ENCODE data around the gene TAS2R31. TPM values are rescaled to one million over a fixed set of nuclear protein-coding genes. Genes with fewer than 3 reads are reported as not detected.

The TAS2R31 gene
- total and polyA plus RNA-seq, 2 of the 13 experiments (the other 11 are each of a cell fraction or from before 2014, with no cell fraction given): 0.96 to 6.5 TPM

- no peak for TF ChIP-seq ZBED4 (CRISPR knock-in tag; IDR thresholded peaks at IDR 0.05; ENCODE audit: borderline replicate concordance)
- TF ChIP-seq MLX (CRISPR knock-in tag; IDR thresholded peaks at IDR 0.05): no peak
- no peak for TF ChIP-seq CCAR2 (optimal IDR thresholded peaks at IDR 0.05; ENCODE audit: low read depth, low read length)
- TF ChIP-seq ZFP37 (CRISPR knock-in tag; IDR thresholded peaks at IDR 0.05; ENCODE audit: borderline replicate concordance): no peak
- no peak for TF ChIP-seq HNRNPH1 (optimal IDR thresholded peaks at IDR 0.05; ENCODE audit: low read depth, low read length)
- TF ChIP-seq ZNF501 (CRISPR knock-in tag; IDR thresholded peaks at IDR 0.05): no peak
- TF ChIP-seq ZNF326 (CRISPR knock-in tag; IDR thresholded peaks at IDR 0.05; ENCODE audit: borderline replicate concordance): no peak
- TF ChIP-seq GABPB1 (CRISPR knock-in tag; IDR thresholded peaks at IDR 0.05): no peak
- no peak for TF ChIP-seq ZNF362 (CRISPR knock-in tag; IDR thresholded peaks at IDR 0.05; ENCODE audit: borderline replicate concordance)
- TF ChIP-seq TGIF2 (CRISPR knock-in tag; IDR thresholded peaks at IDR 0.05): no peak
- TF ChIP-seq CENPT (CRISPR knock-in tag; IDR thresholded peaks at IDR 0.05; ENCODE audit: low read depth): no peak
- TF ChIP-seq MEIS1 (CRISPR knock-in tag; IDR thresholded peaks at IDR 0.05; ENCODE audit: borderline replicate concordance): no peak
- TF ChIP-seq ZNF83 (CRISPR knock-in tag; IDR thresholded peaks at IDR 0.05; ENCODE audit: borderline replicate concordance): no peak
- no peak for TF ChIP-seq ARID3A (IDR thresholded peaks at IDR 0.05; ENCODE audit: low read depth, low read length)
- no peak for TF ChIP-seq ZUFSP (CRISPR knock-in tag; IDR thresholded peaks at IDR 0.05; ENCODE audit: borderline replicate concordance)
- TF ChIP-seq PRDM4 (CRISPR knock-in tag; IDR thresholded peaks at IDR 0.05; ENCODE audit: borderline replicate concordance): no peak
- TF ChIP-seq POLR2AphosphoS2 (IDR thresholded peaks at IDR 0.05; ENCODE audit: low read depth, low read length): no peak
- no peak for TF ChIP-seq ZNF713 (CRISPR knock-in tag; IDR thresholded peaks at IDR 0.05)
Measured at GRCh38 chr12:11071414-11071813, 40.2 kb upstream of the TAS2R31 start (continued).
